GM12878 (cell line): ENCODE measurements around the gene DUSP22. TPM values are rescaled to one million over a fixed set of nuclear protein-coding genes. Genes with fewer than 3 reads are reported as not detected.
A peak's percentile ranks its signal among the peaks of the same experiment; 100 is the strongest.

Source experiments
- CHD4 ChIP-seq: fragments of 200-600 bp; sonication (generic); IDR thresholded peaks from 2 replicates; pipeline ENCODE4 v1.6.1; 2016; ENCODE audit warnings: mild to moderate bottlenecking
- EP300 ChIP-seq, 2 experiments: fragments of 150-350 bp in 1 of 2; IDR thresholded peaks; 2 replicates each; pipeline ENCODE4 v1.6.1; 2011 to 2012; ENCODE audit warnings: low read depth in 2 of 2, low read length in 2 of 2, borderline replicate concordance in 1 of 2, improper control_type of control experiment in 1 of 2, inconsistent platforms in 1 of 2; ENCODE audit not compliant: control insufficient read depth in 1 of 2
- NR2C1 ChIP-seq: fragments of 450-650 bp; IDR thresholded peaks from 2 replicates; pipeline ENCODE4 v1.6.1; 2017; ENCODE audit warnings: antibody characterized with exemption, mild to moderate bottlenecking, moderate library complexity
- PAX8 ChIP-seq: fragments of 450-650 bp; IDR thresholded peaks from 2 replicates; pipeline ENCODE4 v1.6.1; 2017; ENCODE audit warnings: mild to moderate bottlenecking, moderate library complexity
- ZBTB33 ChIP-seq: fragments of 450-650 bp; IDR thresholded peaks from 2 replicates; pipeline ENCODE4 v1.6.1; 2017; ENCODE audit warnings: mild to moderate bottlenecking
- ZNF217 ChIP-seq: fragments of 450-650 bp; IDR thresholded peaks from 2 replicates; pipeline ENCODE4 v1.6.1; 2017; ENCODE audit warnings: antibody characterized with exemption, mild to moderate bottlenecking
- polyA plus RNA-seq, 11 experiments: library from polyadenylated mRNA; depleted of rRNA in 4 of 11; unstranded in 6 of 11; stranded (reverse) in 5 of 11; fragments of >200 nt; fragmentation: Nextera tagmentation in 4 of 11; fragmentation: Illumina TruSeq in 1 of 11; extraction: Ambion mirVana in 4 of 11; extraction: Trizol in 1 of 11; gene quantifications; 1 replicate in 1 of 11; 2 replicates in 10 of 11; pipeline versions ENCODE4 v1.2.1 to v1.2.3, GENCODE V29; 2011 to 2016; ENCODE audit warnings: inconsistent platforms in 2 of 11, missing spikeins in 2 of 11, low read depth in 1 of 11
- total RNA-seq, 4 experiments: library from RNA; depleted of rRNA in 3 of 4; stranded (reverse); fragments of >200 nt in 3 of 4; fragmentation: Illumina TruSeq in 1 of 4; extraction: Trizol in 1 of 4; gene quantifications; 2 replicates each; pipeline versions ENCODE4 v1.2.1 to v1.2.3, GENCODE V29; 2013 to 2021
- TF ChIP-seq, protein P1 (sequence below): fragments of 450-650 bp; IDR thresholded peaks from 2 replicates; pipeline ENCODE4 v1.6.1; 2017; ENCODE audit warnings: mild to moderate bottlenecking, moderate library complexity

Gene DUSP22
- total and polyA plus RNA-seq, 10 of the 15 experiments (the other 5 are each of a cell fraction or from before 2014, with no cell fraction given) = 78.9 to 156 (median 107) TPM

GRCh38 chr6:250676-251075 lies 41.6 kb upstream of the DUSP22 start (continued):
- no peak for TF ChIP-seq PAX8
- 0 out of 4 replicates have a peak, but pooled peaks of 1 of the 2 experiments have one; percentile 23 for TF ChIP-seq EP300 (IDR thresholded peaks at IDR 0.05; ENCODE audit: borderline replicate concordance in 1 of 2, control insufficient read depth in 1 of 2, low read depth in 2 of 2, low read length in 2 of 2)
- TF ChIP-seq, protein P1, sequence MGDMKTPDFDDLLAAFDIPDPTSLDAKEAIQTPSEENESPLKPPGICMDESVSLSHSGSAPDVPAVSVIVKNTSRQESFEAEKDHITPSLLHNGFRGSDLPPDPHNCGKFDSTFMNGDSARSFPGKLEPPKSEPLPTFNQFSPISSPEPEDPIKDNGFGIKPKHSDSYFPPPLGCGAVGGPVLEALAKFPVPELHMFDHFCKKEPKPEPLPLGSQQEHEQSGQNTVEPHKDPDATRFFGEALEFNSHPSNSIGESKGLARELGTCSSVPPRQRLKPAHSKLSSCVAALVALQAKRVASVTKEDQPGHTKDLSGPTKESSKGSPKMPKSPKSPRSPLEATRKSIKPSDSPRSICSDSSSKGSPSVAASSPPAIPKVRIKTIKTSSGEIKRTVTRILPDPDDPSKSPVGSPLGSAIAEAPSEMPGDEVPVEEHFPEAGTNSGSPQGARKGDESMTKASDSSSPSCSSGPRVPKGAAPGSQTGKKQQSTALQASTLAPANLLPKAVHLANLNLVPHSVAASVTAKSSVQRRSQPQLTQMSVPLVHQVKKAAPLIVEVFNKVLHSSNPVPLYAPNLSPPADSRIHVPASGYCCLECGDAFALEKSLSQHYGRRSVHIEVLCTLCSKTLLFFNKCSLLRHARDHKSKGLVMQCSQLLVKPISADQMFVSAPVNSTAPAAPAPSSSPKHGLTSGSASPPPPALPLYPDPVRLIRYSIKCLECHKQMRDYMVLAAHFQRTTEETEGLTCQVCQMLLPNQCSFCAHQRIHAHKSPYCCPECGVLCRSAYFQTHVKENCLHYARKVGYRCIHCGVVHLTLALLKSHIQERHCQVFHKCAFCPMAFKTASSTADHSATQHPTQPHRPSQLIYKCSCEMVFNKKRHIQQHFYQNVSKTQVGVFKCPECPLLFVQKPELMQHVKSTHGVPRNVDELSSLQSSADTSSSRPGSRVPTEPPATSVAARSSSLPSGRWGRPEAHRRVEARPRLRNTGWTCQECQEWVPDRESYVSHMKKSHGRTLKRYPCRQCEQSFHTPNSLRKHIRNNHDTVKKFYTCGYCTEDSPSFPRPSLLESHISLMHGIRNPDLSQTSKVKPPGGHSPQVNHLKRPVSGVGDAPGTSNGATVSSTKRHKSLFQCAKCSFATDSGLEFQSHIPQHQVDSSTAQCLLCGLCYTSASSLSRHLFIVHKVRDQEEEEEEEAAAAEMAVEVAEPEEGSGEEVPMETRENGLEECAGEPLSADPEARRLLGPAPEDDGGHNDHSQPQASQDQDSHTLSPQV = no peak
- no peak for TF ChIP-seq ZBTB33
- TF ChIP-seq CHD4 = no peak
- TF ChIP-seq ZNF217 = 0 out of 2 replicates have a peak, but pooled peaks have one; percentile 16
- no peak for TF ChIP-seq NR2C1
